Measurements from ENCODE around the gene GSC. TPM values are rescaled to one million over a fixed set of nuclear protein-coding genes. Genes with fewer than 3 reads are reported as not detected.

The GSC gene
- polyA plus RNA-seq, 12 donors: 0.37 to 1.7 (median 0.74) TPM; not detected in 2

GRCh38 chr14:94772548-94772947, 2.6 kb upstream of the GSC start:
- no peak for DNase-seq

DNA sequence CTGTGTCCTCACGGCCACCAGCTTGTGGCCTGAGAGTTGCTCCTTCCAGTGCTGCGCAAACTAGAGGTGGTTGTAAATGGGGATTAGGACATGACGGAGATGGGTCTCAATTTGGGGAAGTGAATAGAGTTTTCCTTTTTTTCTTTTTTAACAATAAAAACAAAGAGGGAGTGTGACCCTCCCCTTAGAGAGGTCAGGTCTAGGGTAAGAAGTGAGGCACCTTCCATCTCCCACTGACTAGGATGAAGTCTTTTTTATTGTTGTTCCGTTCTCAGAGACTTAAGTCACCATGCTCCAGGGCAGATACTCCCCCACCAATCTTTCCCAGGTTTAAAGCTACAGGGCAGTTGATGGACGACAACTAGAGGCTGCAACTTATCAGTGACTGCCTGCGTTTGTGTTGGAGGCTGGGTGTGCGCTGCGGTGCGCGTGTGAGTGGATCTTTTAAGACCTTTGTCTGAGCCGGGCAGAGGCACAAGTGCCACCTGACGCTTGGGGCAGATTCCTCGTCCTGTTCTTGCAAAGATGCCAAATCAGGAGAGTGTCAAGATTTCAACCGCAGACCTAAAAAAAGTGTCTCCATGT, 2.1 kb upstream of the GSC start:
- no peak for DNase-seq

DNA sequence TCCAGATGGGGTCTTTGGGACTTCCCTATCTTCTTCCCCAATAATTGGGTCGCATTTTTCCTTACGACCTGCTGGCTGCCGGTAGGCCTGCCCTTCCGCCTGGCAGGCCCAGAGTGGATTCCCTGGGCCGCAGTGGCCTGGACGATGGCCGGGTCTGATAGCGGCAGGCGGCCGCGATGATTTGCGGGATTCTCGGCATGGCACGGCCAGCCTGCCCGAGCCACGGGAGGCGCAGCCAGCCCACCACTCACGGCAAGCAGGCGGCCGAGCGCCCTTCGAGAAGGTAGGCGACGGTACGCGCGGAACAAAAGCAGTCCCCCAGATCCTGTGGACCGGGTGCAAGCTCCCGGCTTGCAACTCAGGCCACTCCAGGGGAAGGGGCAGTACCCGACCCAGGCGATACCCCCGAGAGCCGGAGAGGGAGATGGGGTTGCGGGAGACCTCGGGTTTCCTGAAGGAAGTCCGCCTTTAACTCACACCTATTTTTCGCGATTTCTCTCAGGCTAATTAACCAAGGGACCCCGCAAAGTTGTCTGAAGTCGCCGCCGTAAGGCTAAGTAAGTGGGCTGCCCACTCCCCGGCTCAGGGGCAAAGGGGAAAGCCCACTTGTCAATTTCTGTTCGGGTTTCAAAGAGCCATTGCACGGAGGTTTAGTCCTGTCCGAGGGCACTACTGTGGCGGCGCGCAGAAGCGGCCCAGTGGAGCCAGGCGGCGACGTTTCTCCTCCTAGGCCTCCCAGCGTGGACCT, 1.4 kb upstream of the GSC start:
- no peak for DNase-seq

DNA sequence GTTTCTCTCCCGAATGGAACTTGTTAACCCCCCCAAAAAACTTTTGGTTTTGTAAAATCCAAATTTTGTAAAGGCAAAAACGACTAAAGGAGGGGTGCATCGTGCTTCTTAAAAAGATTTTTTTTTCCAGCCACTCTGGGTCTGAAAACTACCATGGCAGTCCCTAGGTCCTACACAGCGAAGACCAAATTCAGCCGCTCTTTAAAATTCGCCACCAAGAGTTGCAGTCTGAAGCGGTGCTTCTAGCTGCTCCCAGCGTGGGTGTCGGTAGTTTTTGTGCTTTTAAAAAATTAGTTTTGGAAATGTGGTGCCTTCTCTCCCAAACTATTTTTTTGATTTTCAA, 873 bp upstream of the GSC start:
- no peak for DNase-seq

GRCh38 chr14:94770251-94770749, 387 bp upstream of the GSC start:
- no peak for DNase-seq

DNA sequence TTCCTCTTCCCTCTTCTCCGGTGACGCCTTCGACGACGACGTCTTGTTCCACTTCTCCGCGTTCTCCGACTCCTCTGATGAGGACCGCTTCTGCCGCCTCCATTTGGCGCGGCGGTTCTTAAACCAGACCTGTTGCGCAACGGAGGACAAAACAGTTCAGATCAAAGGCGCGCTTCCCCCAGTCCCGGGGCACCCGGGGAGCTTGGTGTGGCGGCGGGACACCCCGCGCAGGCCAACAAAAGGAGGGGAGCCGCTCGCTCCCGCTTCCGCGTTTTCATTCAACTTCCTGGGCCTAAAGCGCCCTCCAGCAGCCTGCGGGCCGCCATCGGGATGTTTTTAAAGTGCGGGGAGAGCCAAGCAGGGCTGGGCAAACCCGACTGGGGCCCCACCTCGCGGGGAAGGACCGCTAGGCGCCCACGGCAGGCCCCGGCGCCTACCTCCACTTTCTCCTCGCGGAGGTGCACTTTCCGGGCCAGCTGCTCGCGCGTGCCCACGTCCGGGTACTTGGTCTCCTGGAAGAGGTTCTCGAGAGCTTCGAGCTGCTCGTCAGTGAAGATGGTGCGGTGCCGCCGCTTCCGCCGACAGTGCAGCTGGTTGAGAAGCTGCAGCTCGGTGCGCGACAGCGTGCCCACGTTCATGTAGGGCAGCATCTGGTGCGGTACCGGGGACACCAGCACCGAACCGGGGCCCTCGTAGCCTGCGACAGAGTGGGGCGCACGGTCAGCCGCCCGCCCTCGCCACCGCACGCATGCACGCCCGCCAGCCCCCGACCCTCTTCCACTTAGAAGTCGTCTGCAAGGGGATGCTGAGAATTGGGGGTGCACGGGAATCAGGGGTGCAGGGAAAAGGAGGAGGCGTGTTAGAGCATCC, 1.2 kb downstream of the GSC start:
- no peak for DNase-seq

DNA sequence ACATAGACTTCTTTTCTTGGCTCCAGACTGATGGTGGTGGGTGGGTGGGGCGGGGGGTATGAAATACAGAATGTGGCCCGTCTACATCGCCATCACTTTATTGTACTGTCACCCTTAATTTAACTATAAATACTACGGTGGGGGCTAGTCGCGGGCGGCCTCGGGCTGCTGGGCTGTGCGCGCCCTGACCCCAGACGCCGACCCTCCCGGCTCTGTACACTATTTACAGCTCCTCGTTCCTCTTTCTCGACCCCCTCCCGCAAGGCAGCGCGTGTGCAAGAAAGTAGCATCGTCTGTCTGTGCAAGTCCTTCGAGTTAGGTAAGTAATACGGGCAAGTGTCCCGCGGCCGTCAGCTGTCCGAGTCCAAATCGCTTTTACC, 1.8 kb downstream of the GSC start:
- no peak for DNase-seq

DNA sequence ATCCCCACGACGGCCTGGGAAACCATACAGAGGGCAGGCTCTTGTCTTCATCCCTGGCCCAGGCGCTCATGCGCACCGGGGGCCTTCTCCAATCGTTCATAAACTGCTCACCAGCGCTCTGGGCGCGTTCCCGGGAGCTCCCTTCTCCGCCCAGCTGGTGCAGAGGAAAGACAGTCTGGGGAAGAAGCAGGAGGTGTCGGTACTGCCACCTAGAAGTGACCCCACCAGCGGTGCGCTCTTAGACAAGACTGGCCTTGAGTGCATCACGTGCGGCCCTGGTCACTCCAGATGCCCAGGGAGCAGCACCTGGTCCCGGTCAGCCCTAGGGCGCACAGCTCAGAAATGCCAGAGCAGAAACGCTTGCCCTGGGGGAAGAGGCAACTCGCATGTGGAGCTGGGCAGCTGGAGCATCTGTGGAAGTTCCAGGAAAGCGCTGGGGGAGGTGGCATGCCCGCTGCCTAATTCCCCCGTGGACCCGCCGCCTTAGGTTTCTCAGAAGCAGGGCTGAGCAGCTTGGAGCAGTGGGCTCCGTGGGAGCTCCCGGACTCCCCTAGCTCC, 2.5 kb downstream of the GSC start:
- no peak for DNase-seq

GRCh38 chr14:94764573-94764972, 5.3 kb downstream of the GSC start:
- DNase-seq: no peak

GRCh38 chr14:94762431-94762830, 7.5 kb downstream of the GSC start:
- DNase-seq: no peak

DNA sequence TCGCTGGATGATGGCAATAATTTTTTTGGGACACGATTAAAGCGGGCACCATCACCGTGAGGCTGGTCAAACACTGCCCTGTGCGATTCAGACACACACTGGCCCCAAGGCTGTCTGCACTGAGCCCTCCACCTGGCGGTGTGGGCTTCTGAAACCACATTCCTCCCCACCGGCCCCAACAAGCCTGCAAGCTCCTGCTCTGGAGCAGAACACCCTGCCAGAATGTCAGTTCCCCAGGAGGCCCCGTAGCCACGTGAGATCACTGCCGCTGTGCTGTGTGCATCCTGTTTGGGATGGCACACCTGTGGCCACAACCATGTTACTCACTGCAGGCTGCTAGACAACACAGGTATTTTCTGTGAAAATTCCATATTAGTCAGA, 7.9 kb downstream of the GSC start:
- no peak for DNase-seq

GRCh38 chr14:94761348-94761996, 8.4 kb downstream of the GSC start:
- no peak for DNase-seq

- DNase-seq: no peak
Measured at GRCh38 chr14:94756310-94756882, 13.5 kb downstream of the GSC start.

GRCh38 chr14:94754391-94754942, 15.4 kb downstream of the GSC start:
- DNase-seq: no peak

- no peak for DNase-seq
Measured at GRCh38 chr14:94752591-94753436, 17.1 kb downstream of the GSC start.

GRCh38 chr14:94751956-94752355, 18.0 kb downstream of the GSC start:
- DNase-seq: no peak

DNA sequence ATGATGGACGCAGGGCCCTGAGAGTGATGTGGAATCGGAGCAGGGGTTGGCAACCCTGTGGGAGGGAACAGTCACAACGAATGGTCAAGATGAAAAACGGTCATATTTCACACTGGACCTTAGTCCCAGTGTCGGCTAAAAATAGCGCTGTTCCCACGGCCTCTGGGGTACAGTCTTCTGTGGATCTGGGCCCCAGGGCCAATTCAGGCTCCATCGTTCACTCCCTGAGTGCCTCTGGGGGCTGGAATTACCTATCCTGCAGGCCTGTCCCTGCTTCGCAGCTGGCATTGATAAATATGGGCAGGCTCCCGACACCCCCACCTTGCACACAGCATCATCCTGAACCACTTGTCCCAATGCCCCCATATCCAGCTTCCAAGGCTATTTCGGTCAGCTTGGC, 18.6 kb downstream of the GSC start:
- DNase-seq: no peak

GRCh38 chr14:94750371-94750770, 19.5 kb downstream of the GSC start:
- no peak for DNase-seq

- no peak for DNase-seq
Measured at GRCh38 chr14:94748667-94749347, 21.1 kb downstream of the GSC start.

- no peak for DNase-seq
Measured at GRCh38 chr14:94747739-94748138, 22.2 kb downstream of the GSC start.
